HG03159 (cell line): Measurements from ENCODE around the gene DERA.
"Not testable (repeated sequence)": the region's sequence is repeated elsewhere in the genome, so short reads cannot be mapped to it uniquely, and the experiment has no call there.

Source experiments
- ATAC-seq: cut with Tn5 transposase; IDR thresholded peaks from one replicate; pipeline ENCODE4 v1.9.1; 2021; ENCODE audit warnings: mild to moderate bottlenecking, moderate library complexity; ENCODE audit not compliant: unreplicated experiment

The DERA gene

DNA sequence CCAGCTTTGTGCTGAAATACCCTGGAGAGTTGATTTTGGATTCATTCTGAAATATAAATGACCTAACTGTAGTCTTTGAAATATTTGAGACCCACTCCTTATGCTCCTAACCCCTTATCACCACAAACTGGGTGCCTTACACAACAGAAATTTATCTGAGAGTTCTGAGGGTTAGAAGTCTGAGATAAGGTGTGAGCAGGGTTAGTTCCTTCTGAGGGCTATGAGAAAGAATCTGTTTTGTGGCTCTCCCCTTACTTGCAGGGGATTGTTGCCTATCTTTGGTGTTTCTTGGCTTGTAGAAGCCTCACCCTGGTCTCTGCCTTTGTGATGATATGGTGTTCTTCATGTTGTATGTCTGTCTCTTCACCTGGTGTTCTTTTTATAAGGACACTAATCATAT is 91.7 kb downstream of the DERA start:
- ATAC-seq, result no peak

DNA sequence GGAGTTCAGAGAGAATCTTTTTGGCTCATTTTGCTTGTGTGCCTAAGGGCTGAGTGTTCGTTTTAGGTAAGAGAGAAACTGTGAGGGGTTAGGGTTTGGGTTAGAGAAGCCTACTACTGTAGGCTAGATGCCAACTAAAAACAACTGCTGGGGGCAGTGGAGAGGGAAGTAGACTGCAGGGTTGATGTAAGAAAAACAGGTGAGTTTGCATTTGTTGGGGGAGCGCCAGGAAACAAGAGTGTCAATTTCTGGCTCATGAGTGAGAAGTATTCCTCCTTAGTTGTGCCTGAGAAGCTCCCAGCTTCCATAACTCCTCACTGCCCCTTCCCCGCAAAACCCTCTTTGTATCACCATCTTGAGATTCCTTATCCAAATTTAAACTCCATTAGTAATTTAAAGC is 92.3 kb downstream of the DERA start:
- no peak for ATAC-seq

DNA sequence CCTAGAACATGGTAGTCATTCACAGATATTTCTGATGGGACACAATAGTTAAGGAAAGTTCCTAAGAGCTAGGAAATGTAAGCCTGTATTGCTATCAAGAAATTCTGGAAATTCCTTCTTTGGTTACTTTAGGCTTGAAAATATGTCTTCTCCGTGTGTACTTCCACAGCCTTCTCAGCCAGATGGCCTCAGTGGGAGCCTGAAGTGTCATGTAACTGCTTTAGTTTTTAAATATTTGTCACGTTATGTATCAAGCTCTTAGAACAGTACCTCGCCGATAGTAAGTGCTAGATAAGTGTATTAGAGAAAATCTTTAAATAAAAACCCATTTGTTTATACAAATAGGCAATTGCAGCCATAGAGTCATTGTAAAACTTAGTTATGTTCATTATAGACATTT is 95.6 kb downstream of the DERA start:
- ATAC-seq, result no peak

DNA sequence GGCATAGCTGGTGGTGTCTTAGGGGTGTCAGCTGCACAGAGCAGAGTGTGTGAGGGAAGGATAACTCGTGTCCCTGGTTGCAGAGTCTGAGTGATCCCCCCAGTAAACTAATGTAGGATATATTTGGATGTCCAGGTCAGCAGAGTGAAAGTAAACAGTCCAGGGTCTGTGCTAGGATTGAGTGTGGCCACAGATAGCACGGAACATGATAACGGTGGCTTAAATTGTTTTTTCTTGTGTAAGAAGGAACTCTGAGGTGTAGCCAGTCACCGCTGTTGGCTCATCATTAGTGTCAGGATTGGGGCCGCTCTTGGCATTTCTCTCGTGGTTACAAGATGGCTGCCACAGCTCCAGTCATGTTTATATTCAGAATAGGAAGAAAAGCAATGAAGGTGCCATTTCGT is 97.3 kb downstream of the DERA start:
- no peak for ATAC-seq

DNA sequence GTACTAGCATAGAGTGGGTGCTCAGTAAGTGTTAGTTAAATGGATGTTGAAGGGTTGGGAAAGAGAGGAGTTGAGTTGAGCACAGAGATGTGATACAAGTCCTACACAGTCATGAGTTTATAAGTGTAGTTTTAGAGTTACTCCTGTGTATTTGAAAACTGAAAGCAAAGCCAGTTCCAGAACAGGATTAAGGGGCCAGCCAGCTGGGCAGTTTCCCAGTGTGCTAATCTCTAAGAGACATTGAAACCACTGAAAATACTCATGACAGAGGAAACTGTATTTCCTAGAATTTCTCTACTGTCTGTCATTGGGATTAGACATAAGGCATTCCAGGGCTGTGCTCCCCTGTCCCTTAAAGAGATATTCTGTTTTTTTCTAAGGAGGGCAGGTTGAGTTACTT is 101.0 kb downstream of the DERA start:
- no peak for ATAC-seq

DNA sequence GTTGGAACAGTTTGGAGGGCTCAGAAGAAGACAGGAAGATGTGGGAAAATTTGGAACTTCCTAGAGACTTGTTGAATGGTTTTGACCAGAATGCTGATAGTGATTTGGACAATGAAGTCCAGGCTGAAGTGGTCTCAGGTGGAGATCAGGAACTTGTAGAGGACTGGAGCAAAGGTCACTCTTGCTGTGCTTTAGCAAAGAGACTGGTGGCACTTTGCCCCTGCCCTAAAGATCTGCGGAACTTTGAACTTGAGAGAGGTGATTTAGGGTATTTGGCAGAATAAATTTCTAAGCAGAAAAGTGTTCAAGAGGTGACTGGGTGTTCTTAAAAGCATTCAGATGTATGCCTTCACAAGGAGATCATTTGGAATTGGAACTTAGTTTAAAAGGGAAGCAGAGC is 102.6 kb downstream of the DERA start:
- not testable (repeated sequence) for ATAC-seq

DNA sequence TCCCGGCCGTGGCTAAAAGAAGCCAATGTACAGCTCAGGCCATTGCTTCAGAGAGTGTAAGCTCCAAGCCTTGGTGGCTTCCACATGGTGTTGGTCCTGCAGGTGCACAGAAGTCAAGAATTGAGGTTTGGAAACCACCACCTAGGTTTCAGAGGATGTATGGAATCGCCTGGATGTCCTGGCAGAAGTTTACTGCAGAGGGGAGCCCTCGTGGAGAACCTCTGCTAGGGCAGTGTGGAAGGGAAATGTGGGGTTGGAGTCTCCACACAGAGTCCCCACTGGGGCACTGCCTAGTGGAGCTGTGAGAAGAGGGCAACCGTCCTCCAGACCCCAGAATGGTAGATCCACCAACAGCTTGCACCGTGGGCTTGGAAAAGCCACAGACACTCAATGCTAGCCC is 103.3 kb downstream of the DERA start:
- not testable (repeated sequence) for ATAC-seq

DNA sequence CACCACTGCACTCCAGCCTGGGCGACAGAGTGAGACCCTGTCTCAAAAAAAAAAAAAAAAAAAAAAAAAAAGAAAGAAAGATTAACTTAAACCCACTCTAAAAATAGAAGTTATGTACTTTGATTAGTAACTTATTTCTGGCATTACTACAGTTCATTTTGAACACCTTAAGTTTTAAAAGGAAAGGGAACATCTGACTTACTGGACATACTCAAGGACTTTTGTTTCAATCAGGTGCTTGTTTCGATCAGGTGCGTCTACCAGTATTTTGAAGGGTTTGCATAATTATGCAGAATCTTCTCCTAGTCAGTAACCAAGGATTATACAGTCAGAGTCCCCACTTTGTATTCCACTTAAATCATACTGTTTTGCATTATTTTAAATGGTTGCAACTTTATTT is 105.6 kb downstream of the DERA start:
- ATAC-seq, result no peak

DNA sequence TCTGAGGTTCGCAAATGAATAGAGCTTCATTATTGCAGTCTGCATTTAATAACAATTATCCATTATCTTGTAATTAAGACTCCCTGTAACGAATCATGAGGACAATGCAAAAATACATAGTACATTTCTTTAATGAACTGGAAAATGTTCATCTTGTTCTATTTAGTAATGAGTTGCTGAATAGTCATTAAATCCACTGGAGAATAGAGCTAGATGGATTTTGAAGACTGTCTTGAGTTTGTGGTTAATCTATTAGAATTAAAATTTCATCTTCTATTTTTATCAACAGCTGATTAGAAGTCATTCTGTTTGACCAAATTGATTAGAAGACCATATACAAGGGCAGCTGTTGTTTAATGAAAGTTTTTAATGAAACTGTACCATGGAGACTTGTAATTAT is 107.2 kb downstream of the DERA start:
- ATAC-seq, result no peak

DNA sequence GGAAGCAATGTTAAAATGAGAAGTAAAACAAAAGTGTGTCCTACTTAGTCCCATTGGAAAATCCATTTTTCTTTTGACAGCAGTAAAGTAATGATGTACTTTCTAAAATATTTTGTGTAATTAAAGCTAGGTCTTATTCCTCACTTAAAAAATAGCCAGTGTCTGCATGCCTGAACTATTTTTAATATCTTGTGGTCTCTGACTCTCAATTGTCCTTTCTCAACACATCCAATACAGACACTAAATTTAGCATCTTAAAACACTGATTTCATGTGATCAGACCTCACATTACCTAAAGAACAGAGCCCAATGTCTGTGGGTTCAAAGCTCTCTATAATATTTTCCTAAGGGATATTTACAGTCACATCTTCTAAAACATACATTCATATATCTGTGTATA is 108.0 kb downstream of the DERA start:
- ATAC-seq, result no peak

DNA sequence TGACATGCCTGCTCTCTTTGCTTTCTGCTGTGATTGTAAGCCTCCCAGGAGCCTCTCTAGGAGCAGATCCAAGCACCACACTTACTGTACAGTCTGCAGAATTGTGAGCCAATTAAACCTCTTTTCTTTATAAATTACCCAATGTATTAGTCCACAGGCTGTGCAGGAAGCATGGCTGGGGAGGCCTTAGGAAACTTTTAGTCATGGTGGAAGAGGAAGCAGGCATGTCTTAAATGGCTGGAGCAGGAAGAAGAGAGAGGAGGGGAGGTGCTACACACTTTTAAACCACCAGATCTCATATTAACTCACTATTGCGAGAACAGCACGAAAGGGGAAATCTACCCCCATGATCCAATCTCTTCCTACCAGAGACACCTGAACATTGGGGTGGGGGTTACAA is 108.9 kb downstream of the DERA start:
- no peak for ATAC-seq

DNA sequence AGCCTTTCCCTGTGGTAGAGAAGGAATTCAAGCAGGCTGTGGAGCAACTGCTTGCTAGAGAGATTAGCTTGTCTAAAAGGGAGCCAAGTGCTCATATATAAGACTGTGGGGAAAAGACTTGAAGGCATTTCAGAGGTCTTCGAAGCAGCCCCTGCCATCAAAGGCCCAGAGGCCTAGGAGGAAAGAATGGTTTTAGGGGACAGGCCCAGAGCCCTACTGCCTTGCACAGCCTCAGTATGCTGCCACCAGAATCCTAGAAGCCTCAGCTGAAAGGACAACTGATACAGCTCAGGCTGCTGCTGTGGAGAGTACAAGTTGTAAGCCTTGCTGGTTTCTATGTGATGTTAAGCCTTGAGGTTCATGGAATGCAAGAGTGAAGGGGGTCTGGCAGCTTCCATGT is 109.9 kb downstream of the DERA start:
- no peak for ATAC-seq

DNA sequence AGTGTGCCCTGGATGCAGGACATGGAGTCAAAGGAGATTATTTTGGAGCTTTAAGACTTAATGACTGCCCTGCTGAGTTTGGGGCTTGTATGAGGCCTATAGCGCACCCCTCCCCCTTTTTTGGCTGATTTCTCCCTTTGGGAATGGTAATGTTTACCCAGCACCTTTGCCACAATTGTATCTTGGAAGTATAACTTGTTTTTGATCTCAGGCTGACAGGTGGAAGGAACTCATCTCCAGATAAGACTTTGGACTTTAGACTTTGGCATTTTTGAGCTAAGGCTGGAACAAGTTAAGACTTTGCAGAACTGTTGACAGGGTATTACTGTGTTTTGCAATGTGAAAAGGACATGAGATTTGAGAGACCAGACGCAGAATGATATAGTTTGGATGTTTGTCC is 110.5 kb downstream of the DERA start:
- ATAC-seq, result no peak

DNA sequence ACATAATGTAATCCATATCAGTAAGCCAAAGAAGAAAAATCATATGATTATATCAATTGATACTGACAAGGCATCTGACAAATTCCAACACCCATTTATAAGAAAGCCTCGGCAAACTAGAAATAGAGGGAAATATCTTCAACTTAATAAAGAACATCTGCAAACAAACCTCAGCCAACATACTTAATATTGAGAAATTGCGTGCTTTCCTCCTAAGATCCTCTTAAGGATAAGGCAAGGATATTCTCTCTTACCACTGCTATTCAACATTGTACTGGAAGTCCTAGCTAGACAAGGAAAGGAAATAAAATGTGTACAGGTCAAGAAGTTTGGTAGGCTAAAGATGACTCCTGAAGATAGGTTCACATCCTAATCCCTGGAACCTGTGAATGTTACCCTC is 115.9 kb downstream of the DERA start:
- no peak for ATAC-seq

DNA sequence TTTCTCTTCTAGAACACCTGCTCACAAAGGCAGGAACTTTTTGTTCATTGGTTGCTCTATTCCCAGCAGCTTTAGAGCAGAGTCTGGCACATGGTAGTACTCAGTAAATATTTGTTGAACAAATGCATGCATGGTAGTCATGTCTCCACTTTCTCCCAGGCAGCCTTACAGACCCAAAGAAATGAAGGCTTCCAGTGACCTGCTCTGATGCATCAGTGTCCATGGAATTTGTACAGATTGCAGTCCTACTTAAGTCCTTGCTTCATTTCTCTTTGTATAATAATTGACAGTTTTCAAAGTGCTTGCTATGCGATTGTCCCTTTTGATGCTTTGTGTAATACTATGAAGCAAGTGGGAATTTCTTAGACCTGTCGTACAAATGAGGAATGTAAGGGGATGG is 119.6 kb downstream of the DERA start:
- no peak for ATAC-seq

DNA sequence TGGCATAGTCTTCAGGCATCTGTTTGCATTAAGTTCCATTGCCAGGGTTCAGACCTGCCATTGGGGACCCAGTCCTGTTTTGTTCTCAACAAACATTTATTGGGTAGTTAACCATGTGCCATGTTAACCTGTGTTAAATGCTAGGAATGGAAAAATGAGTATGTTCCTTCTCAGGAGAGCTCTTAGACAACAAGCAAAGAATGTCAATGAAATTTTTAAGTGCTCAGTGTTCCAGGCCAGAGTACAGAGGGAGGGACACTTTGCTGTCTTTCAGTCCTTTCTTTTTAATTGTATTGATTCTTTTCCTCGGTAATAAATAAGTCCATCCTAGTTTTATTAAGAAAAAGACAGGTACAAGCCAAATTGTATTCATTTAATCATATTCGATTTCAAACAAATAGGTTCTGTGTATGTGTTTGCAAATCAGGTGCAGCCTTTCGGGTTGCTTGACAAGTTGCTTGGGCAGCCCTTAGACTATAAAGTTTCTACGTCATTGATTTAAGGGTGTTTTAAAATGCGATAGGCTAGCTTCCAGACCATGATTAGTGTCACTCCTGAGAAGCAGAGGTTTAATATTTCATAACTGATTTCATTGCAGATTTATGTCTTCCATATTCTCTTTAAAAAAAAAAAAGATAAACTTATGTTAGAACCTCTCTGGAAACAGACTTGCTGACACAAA is 123.1 kb downstream of the DERA start:
- no peak for ATAC-seq

DNA sequence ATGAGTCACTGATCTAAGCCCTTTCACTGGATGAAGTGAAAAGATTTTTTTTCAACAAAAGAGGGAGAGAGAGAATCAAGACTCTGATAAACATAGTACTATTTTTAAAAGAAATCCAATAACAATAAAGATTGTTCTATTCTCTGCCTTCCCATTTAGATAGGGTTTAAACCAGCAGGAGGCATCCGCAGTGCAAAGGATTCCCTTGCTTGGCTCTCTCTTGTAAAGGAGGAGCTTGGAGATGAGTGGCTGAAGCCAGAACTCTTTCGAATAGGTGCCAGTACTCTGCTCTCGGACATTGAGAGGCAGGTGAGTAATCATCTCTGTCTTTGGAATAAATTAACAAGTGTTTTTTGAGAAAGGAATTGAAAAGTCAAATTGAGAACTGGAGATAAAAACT is 124.9 kb downstream of the DERA start:
- no peak for ATAC-seq

DNA sequence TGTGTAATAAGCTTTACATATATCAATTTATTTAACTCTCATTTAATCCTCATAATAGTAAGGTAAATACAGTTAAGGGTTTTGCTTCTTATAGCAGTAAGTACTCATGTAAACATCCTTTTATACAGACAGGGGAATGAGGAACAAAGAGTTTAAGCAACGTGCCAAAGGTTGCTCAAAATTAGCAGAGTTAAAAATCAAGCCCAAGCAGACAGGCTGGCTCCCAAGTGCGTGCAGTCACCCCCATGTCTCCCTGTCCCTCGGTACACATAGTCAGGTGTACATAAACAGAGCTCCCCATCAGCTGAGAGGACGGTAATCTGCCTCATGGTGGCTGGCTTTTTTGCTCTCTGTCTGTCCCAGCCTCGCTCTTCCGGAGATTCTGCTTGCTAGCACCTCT is 126.4 kb downstream of the DERA start:
- no peak for ATAC-seq

DNA sequence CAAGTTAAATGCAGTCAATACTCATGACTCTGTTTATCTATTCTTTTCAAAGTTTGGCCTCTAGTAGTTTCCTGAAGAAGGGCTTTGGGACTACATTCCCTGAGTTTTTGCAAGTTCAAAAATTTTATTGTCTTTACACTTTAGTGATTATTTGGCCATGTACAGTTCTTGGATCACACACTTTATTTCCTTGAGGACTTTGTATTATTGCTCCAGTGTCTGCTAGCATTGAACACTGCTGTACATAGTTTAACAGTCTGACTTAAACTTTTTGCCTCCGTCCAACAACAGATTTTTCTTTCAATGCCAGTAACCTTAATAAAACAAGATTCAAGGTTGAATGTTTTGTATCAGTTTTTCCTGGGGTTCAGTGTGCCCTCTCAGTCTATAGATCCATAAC is 132.3 kb downstream of the DERA start:
- no peak for ATAC-seq

DNA sequence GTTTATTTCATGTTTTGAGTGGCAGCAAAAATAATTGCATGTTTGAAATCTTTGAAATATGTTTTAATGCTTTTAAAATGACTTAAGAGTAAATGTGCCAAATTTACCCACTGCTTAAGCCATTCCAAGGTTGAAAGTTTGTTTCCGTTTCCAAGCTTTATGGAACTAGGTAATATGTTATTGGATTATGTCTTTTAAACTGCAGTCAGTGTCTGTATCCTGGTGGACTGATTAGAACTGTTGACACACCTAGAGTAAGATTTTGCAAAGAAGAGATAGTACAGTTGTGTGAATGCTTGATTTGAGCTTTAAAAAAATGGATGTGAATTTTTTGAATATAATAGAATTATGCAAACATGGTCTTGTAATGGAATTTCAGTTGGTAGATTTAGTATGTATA is 135.1 kb downstream of the DERA start:
- no peak for ATAC-seq

DNA sequence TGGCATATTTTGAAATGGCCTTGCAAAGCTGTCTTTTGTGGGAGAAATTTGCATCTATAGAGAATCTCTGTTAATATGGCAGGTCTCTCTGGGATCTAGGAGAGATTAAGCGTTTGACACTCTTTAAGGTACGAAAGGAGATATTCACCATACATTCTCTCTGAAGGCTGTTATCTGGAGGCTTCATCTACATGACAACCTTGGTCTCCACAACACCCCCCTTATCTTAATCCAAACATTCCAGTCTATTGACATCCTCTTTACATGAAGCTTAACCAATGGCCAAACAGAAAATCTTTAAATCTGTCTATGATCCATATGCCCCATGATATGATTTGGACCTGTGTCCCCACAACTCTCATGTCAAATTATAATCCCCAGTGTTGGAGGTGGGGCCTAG is 137.4 kb downstream of the DERA start:
- no peak for ATAC-seq

DNA sequence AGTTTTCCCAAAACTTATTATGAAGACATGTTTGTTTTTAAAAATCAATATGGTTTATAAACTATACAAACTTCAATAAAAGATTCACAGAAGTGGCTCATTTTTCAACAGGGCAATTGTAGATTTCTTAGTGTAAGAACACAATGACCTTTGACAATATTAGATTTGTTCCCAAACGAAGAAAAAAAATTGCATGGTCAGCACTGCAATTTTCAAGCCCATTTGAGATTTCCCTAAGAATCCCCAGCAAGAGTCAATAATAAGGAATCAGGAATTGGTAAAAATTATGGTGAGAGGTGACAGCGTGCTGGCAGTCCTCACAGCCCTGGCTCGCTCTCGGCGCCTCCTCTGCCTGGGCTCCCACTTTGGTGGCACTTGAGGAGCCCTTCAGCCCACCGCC is 145.8 kb downstream of the DERA start:
- ATAC-seq, result no peak

DNA sequence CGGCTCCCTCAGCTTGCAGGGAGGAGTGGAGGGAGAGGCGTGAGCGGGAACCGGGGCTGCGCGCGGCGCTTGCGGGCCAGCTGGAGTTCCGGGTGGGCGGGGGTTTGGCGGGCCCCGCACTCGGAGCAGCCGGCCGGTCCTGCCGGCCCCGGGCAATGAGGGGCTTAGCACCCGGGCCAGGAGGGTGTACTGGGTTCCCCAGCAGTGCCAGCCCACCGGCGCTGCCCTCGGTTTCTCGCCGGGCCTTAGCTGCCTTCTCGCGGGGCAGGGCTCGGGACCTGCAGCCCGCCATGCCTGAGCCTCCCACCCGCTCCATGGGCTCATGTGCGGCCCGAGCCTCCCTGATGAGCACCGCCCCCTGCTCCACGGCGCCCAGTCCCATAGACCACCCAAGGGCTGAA is 146.2 kb downstream of the DERA start:
- ATAC-seq, result not testable (repeated sequence)

DNA sequence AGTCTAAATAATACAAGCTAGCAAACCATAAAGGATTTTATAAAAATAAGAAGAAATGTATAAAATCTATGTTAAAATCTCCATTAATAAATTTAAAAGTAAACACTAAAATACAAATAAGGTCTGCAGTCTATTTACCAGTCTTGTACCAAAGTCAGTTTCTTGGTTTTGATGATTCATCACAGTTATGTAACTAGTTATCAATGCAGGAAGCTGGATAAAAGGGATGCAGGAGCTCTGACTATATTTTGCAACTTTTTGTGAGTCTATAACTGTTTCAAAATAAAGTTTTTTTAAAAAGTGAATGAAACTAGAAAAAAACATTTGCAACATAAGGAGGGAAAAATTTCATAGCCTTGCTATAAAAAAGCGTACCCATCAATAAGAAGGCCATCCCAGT is 151.5 kb downstream of the DERA start:
- no peak for ATAC-seq
